Activated CD4-positive, alpha-beta T cell treated with anti-CD3 and anti-CD28 coated beads for 24 hours (primary cell): ENCODE measurements around the gene MFSD6.
"Not testable (repeated sequence)": the region's sequence is repeated elsewhere in the genome, so short reads cannot be mapped to it uniquely, and the experiment has no call there.

Source experiments
- DNase-seq, 2 donors: peaks; one replicate each; pipeline ENCODE4 v3.0.0-alpha.2; 2020; ENCODE audit warnings: low read depth in 2 of 2

MFSD6 gene

DNA sequence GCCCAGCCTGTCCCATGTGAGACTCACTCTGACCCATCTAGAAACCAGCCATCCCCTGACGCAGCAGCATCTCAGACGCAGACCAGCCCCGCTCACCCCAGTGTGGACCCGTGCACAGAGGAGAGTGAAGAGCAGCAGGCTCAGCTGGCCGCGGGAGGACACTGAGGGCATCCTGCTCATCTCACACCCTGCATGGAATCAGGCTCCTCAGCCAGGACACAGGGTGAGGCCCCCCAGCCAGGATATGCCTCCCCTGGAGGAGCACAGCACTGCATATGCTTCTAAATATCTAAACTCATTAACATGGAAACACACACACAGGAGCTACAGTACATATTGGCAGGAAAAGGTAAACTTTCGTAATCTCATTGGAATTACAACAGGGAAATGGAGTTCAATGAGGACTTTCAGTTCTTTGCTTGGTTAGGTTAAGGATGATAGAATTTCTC, 91.9 kb downstream of the MFSD6 start:
- DNase-seq, result no peak

DNA sequence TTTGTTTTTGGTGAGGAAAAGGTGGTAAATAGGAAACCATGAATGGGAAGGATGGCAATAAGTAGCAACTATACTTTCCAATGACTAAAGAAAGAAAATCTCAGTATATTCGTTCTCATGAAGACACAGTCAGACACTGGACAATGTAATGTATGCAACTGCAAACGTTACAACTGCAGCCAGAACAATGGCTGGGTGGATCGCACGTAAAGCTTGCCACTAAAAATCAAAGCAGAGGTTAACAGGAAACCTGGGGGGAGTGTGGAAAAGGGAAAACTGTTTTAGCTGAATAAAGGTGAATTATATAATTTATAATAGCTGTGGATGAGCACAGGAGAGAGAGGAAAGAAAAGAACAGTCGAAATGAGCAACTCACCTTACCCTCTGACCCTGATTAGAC, 93.1 kb downstream of the MFSD6 start:
- no peak for DNase-seq

GRCh38 chr2:190501702-190502407, 93.7 kb downstream of the MFSD6 start:
- DNase-seq, result no peak

DNA sequence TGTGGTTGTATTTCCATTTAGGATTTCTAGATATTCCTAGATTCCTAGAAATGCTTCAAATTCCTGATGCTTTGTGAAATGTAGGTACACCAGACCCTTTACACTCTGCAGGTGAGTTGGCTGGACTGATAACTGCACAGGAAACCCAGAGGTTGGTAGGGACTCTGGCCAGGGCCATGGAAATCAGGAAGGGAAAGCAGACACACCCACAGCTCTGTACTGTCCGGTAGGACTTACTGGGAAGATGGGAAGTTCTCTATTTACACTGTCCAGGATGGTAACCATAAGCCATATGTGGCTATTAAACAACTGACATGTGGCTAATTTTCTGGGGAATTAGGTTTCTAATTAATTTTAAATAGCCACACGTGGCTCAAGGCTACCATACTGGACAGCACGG, 94.9 kb downstream of the MFSD6 start:
- no peak for DNase-seq

DNA sequence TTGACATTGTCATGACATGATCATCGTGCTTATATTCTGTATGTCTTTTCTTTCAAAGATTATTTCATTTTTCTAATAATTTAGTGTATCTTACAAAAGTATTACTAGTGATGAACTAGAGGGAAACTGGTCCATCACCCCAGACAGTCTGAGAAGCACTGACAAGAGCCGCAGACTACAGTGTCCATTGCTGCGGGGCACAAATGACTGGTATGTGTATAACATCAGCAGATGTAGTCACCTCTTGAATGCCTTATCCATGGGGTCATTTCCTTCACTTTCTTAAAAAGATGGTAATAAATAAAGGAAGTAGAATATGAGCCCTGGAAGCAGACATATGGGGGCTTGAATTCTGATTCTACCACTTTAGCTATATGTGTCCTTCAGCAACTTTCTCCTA, 96.8 kb downstream of the MFSD6 start:
- no peak for DNase-seq

DNA sequence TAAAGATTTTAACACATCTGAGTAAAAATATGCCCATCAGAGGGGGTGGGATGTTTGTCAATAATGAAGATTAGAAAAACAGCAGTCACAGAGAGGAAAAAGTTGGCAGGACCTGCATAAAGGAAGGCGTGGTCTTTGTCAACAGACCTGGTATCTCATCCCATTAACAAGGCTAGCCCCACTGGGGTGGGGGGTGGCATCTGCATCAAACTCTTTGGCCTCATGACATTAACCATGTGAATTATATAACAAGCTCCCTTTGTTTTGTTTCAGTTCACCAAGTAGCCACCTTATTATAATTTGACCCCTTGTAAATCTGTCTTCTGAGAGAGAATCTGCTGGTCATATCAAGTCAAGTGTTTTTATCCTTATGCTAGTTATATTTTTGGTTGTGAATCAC, 97.5 kb downstream of the MFSD6 start:
- DNase-seq, result no peak

GRCh38 chr2:190506666-190507065, 98.5 kb downstream of the MFSD6 start:
- no peak for DNase-seq

DNA sequence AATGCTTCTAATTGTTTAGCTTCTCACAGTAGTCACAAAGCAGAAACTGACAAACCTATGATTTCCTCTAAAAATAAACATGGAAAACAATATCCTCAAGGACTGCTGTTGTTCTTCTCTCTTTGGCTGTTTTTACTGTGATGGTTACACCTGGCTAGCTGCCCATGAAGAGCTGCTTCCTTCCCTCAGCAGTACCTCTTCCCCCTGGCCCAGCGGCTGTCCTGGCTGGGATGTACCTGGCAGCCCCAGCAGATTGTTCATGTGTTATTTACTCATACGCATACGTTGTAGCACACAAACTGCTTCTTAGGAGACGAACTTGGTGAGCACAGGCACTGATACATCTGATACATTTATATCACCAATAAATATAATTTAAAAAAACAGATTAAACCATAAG, 99.0 kb downstream of the MFSD6 start:
- no peak for DNase-seq

- not testable (repeated sequence) for DNase-seq
Observed at GRCh38 chr2:190509895-190510294, 101.7 kb downstream of the MFSD6 start.

GRCh38 chr2:190511104-190511503, 102.9 kb downstream of the MFSD6 start:
- no peak for DNase-seq

- no peak for DNase-seq
Observed at GRCh38 chr2:190512539-190513095, 104.5 kb downstream of the MFSD6 start.

DNA sequence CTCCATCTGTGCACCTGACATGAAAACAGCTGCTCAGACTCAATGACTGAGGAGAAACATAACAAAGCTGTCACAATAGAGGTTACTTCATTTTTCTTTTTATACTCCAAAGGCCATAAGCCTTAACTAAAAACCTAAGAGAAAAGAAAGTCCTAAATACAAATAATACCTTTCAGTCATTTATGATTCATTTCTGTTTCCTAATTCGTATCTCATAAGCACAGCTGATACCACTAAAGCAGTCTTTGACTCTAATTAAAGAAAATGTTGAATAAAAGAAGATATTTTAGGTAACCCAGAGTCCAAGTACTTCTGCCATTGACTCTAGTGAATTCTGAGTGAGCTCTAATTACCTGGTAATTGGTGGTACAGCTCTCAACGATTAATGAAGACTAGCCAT, 105.7 kb downstream of the MFSD6 start:
- DNase-seq, result no peak

DNA sequence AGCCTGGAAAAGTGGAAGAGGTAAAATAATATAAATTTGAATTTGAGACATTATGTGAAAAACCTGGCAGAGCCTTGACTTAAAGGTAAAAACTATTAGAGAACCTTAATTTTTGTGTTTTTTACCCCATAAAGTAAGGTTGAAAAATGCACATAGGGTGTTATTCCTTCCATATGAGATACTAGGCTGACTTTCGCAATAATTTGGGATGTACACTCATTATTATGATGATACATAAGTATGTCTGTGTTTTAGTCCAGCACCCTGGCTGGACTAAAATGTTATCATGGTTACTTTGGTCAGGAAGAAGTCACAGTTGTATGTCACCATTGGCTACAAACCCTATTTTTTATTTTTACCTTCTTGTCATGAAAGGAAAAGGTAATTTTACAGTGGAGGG, 106.5 kb downstream of the MFSD6 start:
- DNase-seq, result no peak

DNA sequence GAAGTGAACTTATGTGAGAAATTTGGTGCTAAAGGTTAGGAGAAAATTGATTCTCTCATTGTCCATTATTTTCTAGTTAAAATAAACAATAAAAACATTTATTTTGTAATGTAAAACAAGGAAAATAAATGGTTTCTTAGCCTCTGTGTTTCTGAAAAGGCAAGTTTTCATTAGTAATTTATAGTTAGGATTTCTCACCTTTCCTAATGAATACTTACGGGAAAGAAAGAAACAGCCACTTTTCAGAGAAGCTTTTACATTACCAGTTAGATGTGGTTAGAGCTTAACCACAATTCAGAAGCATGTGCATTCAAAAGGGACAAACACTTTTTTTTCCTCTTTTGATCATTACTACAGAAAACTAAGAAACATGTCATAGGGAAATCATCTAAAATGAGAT, 107.5 kb downstream of the MFSD6 start:
- no peak for DNase-seq

- no peak for DNase-seq
Observed at GRCh38 chr2:190517468-190517867, 109.3 kb downstream of the MFSD6 start.

DNA sequence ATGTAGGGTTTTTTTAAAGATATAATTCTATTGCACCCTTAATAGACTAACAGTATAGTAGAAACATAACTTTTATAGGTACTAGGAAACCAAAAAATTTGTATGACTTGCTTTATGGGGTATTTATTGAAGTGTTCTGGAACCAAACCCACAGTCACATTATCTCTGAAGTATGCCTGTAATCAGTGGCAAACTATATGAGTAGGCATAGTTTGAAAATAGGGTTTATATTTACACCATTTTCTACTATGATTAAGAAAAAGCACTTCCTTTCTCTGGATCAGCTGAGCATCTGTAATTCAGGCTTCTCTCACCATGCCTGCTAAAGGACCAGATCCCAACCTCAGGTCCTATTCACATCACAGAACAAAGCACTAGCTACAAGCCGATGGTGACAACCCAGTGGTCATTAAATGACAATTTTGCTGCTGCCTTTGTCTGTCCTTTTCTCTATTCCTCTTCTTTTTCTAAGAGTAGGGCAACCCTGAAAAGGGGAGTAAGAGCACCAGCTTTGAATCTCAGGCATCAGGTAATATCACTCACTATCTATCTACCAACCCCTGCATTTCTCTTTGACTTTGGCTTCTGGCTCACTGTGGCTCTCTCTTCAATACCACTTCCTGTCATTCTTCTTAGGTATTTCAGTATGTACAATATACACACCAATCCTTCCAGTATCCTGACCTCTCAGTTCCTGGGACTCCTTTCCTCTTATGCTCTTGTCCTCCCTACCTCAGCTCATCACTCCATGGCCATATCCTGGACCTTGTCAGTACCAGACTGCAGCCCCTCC, 112.0 kb downstream of the MFSD6 start:
- no peak for DNase-seq

DNA sequence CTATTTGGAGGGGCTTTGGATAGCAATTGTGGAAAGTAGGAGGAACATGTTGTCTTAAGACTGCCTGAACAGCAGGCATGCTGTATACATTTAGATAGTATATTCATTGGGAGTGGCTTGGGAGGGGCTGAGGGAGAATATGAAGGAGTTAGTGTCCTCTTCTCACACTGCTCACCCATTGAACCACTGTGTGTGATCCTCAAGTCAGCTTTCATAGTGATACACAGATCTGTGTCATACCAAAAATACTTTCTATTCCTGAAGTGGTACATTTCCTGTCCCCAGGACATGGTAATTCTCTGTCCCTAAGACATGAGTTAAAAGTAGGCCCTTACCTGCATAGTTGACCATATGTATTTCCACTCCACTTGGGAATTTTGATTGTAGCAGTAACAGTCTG, 116.8 kb downstream of the MFSD6 start:
- no peak for DNase-seq

- DNase-seq, result no peak
Observed at GRCh38 chr2:190526105-190526750, 118.1 kb downstream of the MFSD6 start.

DNA sequence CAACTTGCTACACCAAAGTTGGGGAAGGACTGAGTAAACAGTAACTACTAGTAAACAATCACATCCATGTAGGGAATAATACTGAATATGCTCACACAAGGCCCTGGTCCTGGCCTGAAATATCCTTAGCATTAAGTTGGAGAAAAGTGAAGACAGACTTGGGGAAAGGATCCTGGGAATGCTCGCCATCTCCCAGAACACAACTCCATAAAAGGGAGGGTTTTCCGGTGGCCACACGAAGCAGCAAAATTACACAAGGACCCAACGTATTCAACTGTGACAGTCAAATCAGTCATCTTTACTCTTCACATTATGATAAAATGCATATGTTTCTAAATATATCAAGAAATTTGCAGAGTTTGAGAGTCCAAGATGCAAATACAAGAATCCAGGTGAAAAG, 119.1 kb downstream of the MFSD6 start:
- DNase-seq, result no peak

- no peak for DNase-seq
Observed at GRCh38 chr2:190527918-190528317, 119.8 kb downstream of the MFSD6 start.

DNA sequence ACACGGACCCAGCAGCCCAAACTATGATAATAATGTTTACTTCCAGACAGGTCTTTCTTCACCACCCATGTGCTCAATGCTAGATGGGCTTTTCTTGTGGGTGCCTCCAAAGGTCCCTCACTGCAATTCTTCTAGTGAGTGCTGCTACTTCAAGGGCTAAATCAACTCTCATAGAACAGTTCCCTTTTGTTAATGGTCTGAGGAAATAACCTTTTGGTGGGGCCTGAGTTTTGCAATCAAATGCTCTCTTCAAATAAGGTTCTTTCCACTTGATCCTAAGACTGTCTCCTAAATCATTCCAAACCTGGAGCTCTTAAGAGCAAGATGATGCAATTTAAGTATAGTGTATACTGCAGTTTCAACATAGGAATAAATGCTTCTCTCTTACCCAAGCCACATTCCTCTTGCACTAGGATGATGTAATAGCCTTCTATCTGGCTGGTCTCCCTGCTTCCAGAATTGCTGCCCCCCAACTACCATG, 120.4 kb downstream of the MFSD6 start:
- DNase-seq, result no peak

DNA sequence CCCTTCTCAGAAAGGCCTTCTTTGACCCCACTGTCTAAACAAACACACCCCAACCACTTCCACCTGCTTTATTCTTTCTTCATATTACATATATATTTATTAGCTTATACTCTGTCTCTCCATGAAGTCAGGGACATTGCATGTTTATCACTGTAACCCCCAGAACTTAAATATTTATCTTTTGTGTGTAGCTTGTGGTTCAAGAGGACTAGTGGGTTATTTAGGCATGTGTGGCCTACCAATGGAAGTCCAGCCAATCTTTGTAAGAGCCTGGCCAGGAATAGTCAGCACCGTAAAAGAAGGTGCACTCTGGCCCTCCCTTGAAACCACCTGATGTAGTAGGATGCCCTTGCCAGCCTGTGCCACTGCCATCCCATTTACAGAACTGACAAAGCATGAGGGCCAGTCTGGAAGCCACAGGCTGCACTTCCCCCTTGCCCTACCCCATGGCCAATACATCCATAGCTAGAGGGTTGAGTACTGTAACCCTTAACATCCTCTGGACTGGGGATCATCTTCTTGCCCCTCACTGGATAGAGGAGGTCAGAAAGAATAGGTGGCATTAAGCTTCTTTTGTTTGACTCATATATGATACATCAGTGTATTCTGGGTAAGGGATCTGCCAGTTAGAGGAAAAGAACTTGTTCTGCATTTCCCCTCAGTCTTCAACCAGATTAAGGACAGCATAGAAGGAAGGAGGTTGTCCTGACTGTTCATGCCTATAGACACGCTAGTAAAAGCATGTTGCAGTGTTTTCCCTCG, 121.5 kb downstream of the MFSD6 start:
- DNase-seq, result no peak
